Eye (tissue), 1 donor: ENCODE measurements around the gene CLGN.
"Not testable (repeated sequence)": the region's sequence is repeated elsewhere in the genome, so short reads cannot be mapped to it uniquely, and the experiment has no call there.

Source experiments
- DNase-seq: peaks from one replicate; pipeline ENCODE4 v3.0.0-alpha.2; 2015

CLGN gene, protein sequence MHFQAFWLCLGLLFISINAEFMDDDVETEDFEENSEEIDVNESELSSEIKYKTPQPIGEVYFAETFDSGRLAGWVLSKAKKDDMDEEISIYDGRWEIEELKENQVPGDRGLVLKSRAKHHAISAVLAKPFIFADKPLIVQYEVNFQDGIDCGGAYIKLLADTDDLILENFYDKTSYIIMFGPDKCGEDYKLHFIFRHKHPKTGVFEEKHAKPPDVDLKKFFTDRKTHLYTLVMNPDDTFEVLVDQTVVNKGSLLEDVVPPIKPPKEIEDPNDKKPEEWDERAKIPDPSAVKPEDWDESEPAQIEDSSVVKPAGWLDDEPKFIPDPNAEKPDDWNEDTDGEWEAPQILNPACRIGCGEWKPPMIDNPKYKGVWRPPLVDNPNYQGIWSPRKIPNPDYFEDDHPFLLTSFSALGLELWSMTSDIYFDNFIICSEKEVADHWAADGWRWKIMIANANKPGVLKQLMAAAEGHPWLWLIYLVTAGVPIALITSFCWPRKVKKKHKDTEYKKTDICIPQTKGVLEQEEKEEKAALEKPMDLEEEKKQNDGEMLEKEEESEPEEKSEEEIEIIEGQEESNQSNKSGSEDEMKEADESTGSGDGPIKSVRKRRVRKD

GRCh38 chr4:140427106-140427918, at the start of gene CLGN:
Gene CLGN, minus strand, starts transcription at chr4:140427648. Its CDS starts 14,570 bp downstream, at chr4:140413078.
- peak; percentile 95 for DNase-seq

GRCh38 chr4:140472156-140472555, 44.7 kb upstream of the CLGN start:
- peak; percentile 11 for DNase-seq

DNA sequence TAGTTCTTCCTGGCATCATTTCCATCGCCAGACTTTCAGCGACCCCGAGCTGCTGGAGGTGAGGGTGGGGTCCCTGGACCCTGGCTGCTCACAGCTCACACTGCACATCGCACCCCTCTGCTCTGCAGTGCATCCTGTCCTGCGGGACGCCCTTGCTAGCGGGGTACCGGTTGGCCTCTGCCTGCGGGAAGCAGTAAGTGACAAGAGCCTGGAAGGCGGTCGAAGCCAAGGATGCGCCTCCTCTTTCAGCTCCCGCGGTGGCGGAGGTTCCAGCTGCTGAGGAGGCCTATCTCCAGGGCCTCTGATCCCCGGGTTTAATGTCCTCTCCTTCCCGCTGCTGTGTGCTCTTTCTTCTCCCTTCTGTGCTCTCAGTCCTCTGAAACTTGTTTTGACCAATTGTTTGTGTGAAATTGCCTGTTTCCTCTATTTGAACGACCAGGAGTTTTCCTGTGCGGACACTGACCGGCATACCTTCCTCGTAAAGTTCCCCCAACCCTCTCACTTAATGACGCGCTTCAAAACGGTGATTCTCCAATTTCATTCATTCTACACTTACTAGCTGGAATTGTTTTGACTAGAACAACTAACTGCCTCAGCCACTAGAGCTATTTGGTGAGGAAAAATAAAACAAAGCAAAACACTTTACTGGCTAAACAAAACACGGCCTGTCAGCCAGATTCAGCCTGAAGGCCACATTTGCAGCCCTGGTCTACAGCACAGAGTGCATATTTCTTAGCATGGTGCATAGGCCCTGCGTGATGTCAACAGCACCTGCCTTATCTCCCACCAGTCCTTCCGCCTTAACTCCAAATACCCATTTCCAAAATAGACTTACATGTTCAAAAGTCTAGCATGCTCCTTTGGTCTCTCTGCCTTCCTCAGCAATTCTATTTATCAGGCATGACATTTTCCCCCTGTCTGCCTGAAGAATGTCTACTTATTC, 42.6 kb upstream of the CLGN start:
- peak; percentile 16 for DNase-seq

DNA sequence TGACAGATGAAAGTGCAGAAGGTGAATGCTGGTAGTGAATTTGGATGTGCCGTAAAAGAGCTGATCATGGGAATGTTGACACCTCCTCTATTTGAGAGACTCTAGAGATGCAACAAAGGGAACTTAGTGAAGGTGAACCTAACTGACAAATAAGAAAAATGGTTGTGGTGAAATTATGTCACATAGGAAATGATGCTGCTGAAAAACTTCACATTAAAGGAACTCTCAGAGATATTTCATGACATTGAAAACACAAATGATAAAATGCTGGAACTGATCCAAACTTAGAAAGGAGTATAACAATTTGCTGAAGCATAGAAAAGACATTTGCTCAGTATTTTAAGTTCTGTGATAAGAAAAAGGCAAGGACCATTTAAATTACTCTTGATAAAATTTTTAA, 38.7 kb upstream of the CLGN start:
- DNase-seq = no peak

- no peak for DNase-seq
These were observed 36.2 kb upstream of the CLGN start for GRCh38 chr4:140463614-140464013.

GRCh38 chr4:140463182-140463581, 35.7 kb upstream of the CLGN start:
- DNase-seq = no peak

GRCh38 chr4:140450352-140450751, 22.9 kb upstream of the CLGN start:
- no peak for DNase-seq

GRCh38 chr4:140448830-140449229, 21.4 kb upstream of the CLGN start:
- no peak for DNase-seq

GRCh38 chr4:140448162-140448561, 20.7 kb upstream of the CLGN start:
- no peak for DNase-seq

GRCh38 chr4:140444347-140444746, 16.9 kb upstream of the CLGN start:
- DNase-seq = not testable (repeated sequence)

GRCh38 chr4:140439644-140440142, 12.2 kb upstream of the CLGN start:
- no peak for DNase-seq

DNA sequence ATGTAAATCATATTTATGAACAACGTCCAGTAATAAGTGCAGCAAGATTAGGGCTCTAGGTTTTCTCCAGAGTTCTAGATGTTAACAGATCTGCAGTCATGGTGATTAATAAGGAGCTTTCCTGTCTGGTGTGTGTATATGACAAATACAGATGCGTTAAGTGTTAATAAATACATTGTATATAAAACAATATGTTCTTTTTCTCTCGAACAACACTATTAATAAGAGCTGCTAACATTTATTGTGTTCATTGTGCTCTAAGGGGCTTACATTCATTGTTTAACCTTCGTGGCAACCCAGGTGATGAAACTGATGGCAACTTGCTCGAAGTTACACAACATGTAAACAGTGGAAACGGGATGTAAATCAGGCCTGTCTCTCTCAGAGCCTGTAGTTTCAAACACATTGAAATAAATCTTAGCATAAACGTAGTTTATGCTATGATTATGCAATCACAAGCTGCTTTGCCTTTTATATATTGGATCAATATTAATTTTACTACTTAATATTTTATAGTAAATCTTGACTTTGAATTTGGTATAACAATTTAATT, 547 bp upstream of the CLGN start:
- no peak for DNase-seq

DNA sequence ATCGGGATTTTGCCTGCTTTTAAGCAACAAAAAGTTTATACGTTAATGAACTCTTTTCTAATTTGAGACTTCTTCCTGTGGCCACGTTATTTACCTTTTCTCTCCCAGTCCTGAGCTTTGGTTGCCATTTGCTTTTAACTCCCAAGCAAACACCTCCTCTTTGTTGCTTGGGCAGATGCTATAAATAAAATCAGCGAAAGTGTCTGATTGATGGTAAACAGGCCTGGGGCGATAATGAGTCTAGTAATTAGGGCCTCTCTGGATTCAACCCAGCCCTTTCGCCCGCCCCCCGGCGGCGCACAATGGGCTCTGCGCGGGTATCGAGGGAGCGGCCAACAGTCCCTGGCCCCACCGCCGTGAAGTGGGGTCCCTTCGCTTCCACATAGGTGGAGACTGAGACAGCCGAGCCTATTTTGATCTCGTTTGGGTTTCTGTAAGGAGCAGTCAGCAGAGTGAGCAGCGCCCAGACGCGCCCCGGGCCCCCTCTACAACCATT, 790 bp downstream of the CLGN start:
- no peak for DNase-seq

DNA sequence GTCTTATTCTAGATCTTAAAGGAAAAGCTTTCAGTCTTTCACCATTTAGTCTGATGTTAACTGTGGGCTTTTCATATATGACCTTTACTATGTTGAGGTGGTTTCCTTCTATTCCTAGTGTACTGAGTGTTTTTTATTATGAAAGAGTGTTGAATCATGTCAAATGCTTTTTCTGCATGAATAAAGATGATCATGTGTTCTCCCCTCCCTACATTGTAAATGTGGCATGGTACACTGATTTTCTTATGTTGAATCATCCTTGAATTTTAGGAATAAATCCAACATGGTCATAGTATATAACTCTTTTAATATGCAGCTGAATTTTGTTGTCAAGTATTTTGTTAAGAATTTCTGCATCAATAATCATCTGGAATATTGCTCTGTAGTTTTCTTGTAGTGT, 4.3 kb downstream of the CLGN start:
- DNase-seq = peak; percentile 3

- not testable (repeated sequence) for DNase-seq
These were observed 14.1 kb downstream of the CLGN start for GRCh38 chr4:140413130-140413969.

DNA sequence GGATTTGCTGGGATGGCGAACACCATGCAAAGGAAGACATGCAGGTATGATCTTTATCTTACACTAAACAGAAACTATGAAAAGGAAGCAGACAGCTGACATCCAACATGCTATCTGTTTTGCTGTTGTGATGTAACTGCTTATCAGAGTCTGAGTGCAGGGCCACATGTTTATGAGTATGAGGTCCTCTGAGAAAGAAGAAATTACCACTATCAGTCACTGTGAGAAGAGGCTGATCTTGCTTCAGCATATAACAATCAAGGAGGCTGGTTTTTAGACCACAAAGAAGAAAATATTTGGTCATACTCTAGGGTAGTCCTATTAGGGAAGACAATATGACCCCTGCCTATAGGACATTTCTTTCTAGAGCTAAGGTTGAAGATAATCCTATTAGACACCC, 18.5 kb downstream of the CLGN start:
- DNase-seq = no peak

GRCh38 chr4:140406292-140406691, 21.2 kb downstream of the CLGN start:
- DNase-seq = no peak

DNA sequence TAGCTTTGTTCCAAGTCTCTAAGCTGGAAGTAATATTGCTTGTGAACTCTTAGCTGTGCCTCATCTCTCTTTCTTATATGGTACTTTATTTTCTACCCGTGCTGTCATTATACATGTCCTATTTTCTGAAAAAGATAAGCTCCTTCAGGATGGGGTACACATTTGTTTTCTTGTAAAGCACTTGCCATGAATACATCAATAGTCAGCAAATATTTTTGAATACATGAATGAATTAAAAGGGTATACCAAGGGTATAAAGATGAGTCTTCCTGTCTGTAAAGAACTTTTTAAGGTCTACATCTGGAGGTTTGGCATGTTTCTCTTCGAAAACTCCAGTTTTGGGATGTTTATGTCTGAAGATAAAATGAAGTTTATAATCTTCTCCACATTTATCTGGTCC, 27.3 kb downstream of the CLGN start:
- no peak for DNase-seq

DNA sequence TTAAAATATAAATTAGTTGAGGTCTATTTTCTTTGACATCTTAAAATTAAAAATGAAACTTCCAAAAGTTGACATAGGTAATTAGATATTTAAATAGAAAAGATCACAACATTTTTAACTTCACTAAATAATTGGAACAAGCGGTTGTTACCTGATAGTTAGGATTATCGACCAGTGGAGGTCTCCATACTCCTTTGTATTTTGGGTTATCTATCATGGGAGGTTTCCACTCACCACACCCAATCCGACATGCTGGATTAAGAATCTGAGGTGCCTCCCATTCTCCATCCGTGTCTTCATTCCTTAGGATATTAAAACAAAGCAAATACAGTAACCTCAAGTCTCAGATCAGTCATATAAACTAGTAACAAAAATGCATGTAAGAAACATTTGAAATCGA, 31.8 kb downstream of the CLGN start:
- DNase-seq = no peak

DNA sequence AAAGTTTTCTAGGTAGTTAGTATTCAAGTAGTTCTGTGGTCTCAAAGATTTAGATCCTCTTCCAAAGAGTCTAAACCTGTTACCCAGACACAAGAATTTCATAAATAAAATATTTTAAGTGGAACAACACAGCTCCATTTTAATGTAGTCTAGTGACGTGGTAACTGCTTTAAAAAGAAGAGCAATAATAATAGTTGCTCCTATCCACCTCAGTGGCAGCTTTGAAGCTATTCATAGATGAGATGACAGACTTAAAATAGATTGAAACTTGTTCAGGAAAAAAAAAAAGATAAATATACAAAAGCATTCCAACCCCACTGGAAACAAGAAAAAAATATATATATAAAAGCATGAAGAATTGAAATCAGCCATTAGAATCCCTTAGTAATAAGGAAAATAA, 39.4 kb downstream of the CLGN start:
- no peak for DNase-seq

GRCh38 chr4:140382732-140383131, 44.7 kb downstream of the CLGN start:
- no peak for DNase-seq
